PC-3 (cell line): ENCODE results near the gene OR51E1. TPM values are rescaled to one million over a fixed set of nuclear protein-coding genes. Genes with fewer than 3 reads are reported as not detected.

Source experiments
- ATAC-seq: fragments of 200-7000 bp; cut with Tn5 transposase; 2 replicates; pipeline ENCODE4 v1.9.1; 2020; ENCODE audit warnings: mild to moderate bottlenecking, moderate library complexity
- BruUV-seq: library from RNA; stranded (reverse); fragments of 400-500 nt; replicated peaks from 2 replicates; lab custom pipeline; 2021; lab: Mats Ljungman, UMichigan
- CTCF ChIA-PET: fragments of 300-600 bp; sonication (Branson Sonifier 250); formaldehyde crosslinking; loops from one replicate; lab custom pipeline; 2022; ENCODE audit warnings: antibody characterized with exemption; lab: Charles Lee
- POLR2A ChIA-PET: fragments of 300-600 bp; sonication (Branson Sonifier 250); formaldehyde crosslinking; loops from one replicate; lab custom pipeline; 2022; ENCODE audit warnings: antibody characterized with exemption; ENCODE audit not compliant: unreplicated experiment; lab: Charles Lee
- DNase-seq: peaks from one replicate; pipeline ENCODE4 v3.0.0-alpha.2; 2015
- H2AFZ ChIP-seq: fragments of 300-600 bp; sonication (generic); 2 replicates; pipeline ENCODE4 v1.6.0; 2016; ENCODE audit warnings: antibody characterized with exemption, low read length
- H3F3A ChIP-seq: fragments of 300-600 bp; sonication (generic); one replicate; pipeline ENCODE4 v1.6.0; 2017; ENCODE audit warnings: antibody characterized with exemption, low read length, control low read depth, mild to moderate bottlenecking; ENCODE audit not compliant: unreplicated experiment
- H3K27ac ChIP-seq: fragments of 300-600 bp; sonication (generic); 2 replicates; pipeline ENCODE4 v1.5.1; 2016; ENCODE audit warnings: mild to moderate bottlenecking, low read length
- H3K27me3 ChIP-seq: fragments of 300-600 bp; sonication (generic); 2 replicates; pipeline ENCODE4 v1.6.1; 2016; ENCODE audit warnings: low read length, mixed read lengths
- H3K36me3 ChIP-seq: fragments of 300-600 bp; sonication (generic); 2 replicates; pipeline ENCODE4 v1.6.1; 2016; ENCODE audit warnings: low read depth, mixed run types, low read length, mixed read lengths
- H3K4me1 ChIP-seq: fragments of 300-600 bp; sonication (generic); 2 replicates; pipeline ENCODE4 v1.5.1; 2016; ENCODE audit warnings: low read length; ENCODE audit not compliant: insufficient read depth
- H3K4me2 ChIP-seq: fragments of 300-600 bp; sonication (generic); 2 replicates; pipeline ENCODE4 v1.6.0; 2016; ENCODE audit warnings: low read length
- H3K4me3 ChIP-seq: fragments of 300-600 bp; sonication (generic); 2 replicates; pipeline ENCODE4 v1.5.1; 2016; ENCODE audit warnings: mild to moderate bottlenecking, low read length, mixed read lengths
- H3K79me2 ChIP-seq: fragments of 300-600 bp; sonication (generic); 2 replicates; pipeline ENCODE4 v1.6.1; 2017; ENCODE audit warnings: low read length, mixed read lengths
- H3K9ac ChIP-seq: fragments of 300-600 bp; sonication (generic); 2 replicates; pipeline ENCODE4 v1.6.0; 2016; ENCODE audit warnings: mild to moderate bottlenecking, low read length
- H3K9me2 ChIP-seq: fragments of 300-600 bp; sonication (generic); replicated peaks from 2 replicates; pipeline ENCODE4 v1.6.1; 2016; ENCODE audit warnings: mixed run types, low read length, mixed read lengths
- H3K9me3 ChIP-seq: fragments of 300-600 bp; sonication (generic); 2 replicates; pipeline ENCODE4 v1.6.1; 2016; ENCODE audit warnings: low read length, mixed read lengths
- H4K20me1 ChIP-seq: fragments of 300-600 bp; sonication (generic); 2 replicates; pipeline ENCODE4 v1.6.1; 2016; ENCODE audit warnings: low read length, mixed read lengths
- CTCF ChIP-seq: fragments of 300-600 bp; sonication (generic); conservative IDR thresholded peaks from 2 replicates; pipeline ENCODE4 v1.5.1; 2017; ENCODE audit warnings: antibody characterized with exemption, low read depth, mild to moderate bottlenecking, low read length
- EZH2 ChIP-seq: fragments of 300-600 bp; sonication (generic); IDR thresholded peaks from one replicate; pipeline ENCODE4 v1.6.1; 2017; ENCODE audit warnings: antibody characterized with exemption, mild to moderate bottlenecking, low read length; ENCODE audit not compliant: unreplicated experiment
- EZH2phosphoT487 ChIP-seq: fragments of 300-600 bp; sonication (generic); IDR thresholded peaks from 2 replicates; pipeline ENCODE4 v1.6.1; 2018; ENCODE audit warnings: mild to moderate bottlenecking, antibody characterized with exemption, low read length, borderline replicate concordance
- intact Hi-C: fragments of 100-400 bp; cut with micrococcal nuclease; formaldehyde crosslinking; loops from 2 replicates; pipeline ENCODE4 v1.9.0; 2023
- total RNA-seq: library from RNA; depleted of rRNA; stranded (reverse); fragments of >200 nt; gene quantifications from 2 replicates; pipeline ENCODE4 v1.2.3, GENCODE V29; 2014

Gene OR51E1
- total RNA-seq, 1 experiment from 2014 or later, result not detected

DNA sequence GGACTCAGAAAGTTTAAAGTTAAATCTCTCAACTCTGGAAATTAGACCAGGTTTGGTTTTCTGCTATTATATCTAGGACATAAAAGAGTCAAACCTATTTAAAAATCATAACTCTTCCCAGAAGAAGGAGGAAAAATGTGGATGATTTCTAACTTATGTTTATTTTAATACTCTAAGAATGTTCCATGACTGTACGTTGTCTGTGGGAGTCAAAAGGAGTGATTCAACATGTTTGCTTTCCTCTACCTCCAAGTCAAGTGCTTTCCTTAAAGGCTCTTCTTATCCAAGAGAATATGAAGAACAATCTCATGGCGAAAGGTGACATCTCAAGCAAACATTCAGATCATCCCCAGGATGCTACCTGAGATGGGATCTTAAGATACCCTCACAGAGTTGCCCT lies 21.6 kb downstream of the OR51E1 start:
- Histone ChIP-seq H3F3A (no peaks in the 10 kb centered on the region), H3K9ac (no peak overlapping the region), H3K27ac (no peak overlapping the region), H3K36me3 (no peaks in the 10 kb centered on the region), H3K27me3 (peaks cover 10% of the 10 kb centered on the region), H3K4me1 (no peaks in the 10 kb centered on the region), H3K9me2 (no peaks in the 10 kb centered on the region), H4K20me1 (no peaks in the 10 kb centered on the region), H2AFZ (no peak overlapping the region), H3K79me2 (no peaks in the 10 kb centered on the region), H3K4me2 (no peak overlapping the region), H3K9me3 (no peaks in the 10 kb centered on the region), H3K4me3 (no peak overlapping the region)
- ChIA-PET CTCF (no interaction called here), POLR2A (no interaction called here)
- intact Hi-C loops, result no loop called here
- no peak for TF ChIP-seq EZH2phosphoT487
- TF ChIP-seq CTCF, result no peak
- no peak for TF ChIP-seq EZH2
- no peak for ATAC-seq
- no peak for DNase-seq
- BruUV-seq, result no TSS peak

- Histone ChIP-seq H3K9me2 (no peaks in the 10 kb centered on the region), H3K9me3 (no peaks in the 10 kb centered on the region), H3F3A (no peaks in the 10 kb centered on the region), H3K4me3 (no peak overlapping the region), H4K20me1 (no peaks in the 10 kb centered on the region), H2AFZ (no peak overlapping the region), H3K4me1 (no peaks in the 10 kb centered on the region), H3K36me3 (no peaks in the 10 kb centered on the region), H3K79me2 (no peaks in the 10 kb centered on the region), H3K27ac (no peak overlapping the region), H3K27me3 (no peaks in the 10 kb centered on the region), H3K9ac (no peak overlapping the region), H3K4me2 (no peak overlapping the region)
- POLR2A ChIA-PET, result no interaction called here
- TF ChIP-seq EZH2phosphoT487, result no peak
- TF ChIP-seq CTCF, result no peak
- TF ChIP-seq EZH2, result no peak
- no peak for ATAC-seq
- no TSS peak for BruUV-seq
- DNase-seq, result no peak
- CTCF ChIA-PET, result no interaction called here
- intact Hi-C loops, result no loop called here
Measured at GRCh38 chr11:4671741-4672140, 28.0 kb downstream of the OR51E1 start.

DNA sequence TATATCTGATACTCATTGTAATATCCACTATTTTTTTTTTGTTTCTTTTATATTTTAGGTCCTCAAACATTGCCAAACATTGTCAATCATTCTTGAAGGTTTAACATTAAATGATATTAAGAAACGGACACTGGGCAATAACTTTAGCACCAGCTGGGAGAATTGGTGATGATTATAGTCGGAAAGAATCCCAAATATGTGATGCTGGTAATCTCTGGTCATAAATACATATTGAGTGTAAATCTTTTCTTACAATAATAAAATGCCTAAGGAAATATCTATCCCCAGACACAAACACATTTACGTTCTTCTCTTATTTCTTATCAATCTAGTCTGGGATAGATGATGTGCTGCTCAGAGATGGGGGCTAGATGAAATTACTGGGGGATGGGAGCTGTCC lies 28.7 kb downstream of the OR51E1 start:
- H3K27ac ChIP-seq, result no peak overlapping the region
- H2AFZ ChIP-seq, result no peak overlapping the region
- ChIA-PET CTCF (no interaction called here), POLR2A (no interaction called here)
- H3K4me3 ChIP-seq, result no peak overlapping the region
- H3K36me3 ChIP-seq, result no peaks in the 10 kb centered on the region
- no peaks in the 10 kb centered on the region for H3K4me1 ChIP-seq
- H3K9ac ChIP-seq, result no peak overlapping the region
- no peaks in the 10 kb centered on the region for H3K9me3 ChIP-seq
- intact Hi-C loops, result no loop called here
- no peaks in the 10 kb centered on the region for H3K27me3 ChIP-seq
- peak; percentile 5 for DNase-seq
- H3K9me2 ChIP-seq, result no peaks in the 10 kb centered on the region
- no peak overlapping the region for H3K4me2 ChIP-seq
- H3K79me2 ChIP-seq, result no peaks in the 10 kb centered on the region
- H3F3A ChIP-seq, result no peaks in the 10 kb centered on the region
- no TSS peak for BruUV-seq
- TF ChIP-seq CTCF (no peak), EZH2phosphoT487 (no peak), EZH2 (no peak)
- no peaks in the 10 kb centered on the region for H4K20me1 ChIP-seq
- ATAC-seq, result no peak
